ENCODE data around the gene LRRC3.

- TF ChIP-seq CTCF (IDR thresholded peaks at IDR 0.05) (no peak), USF2 (CRISPR knock-in tag; IDR thresholded peaks at IDR 0.05) (no peak), ZNF219 (CRISPR knock-in tag; IDR thresholded peaks at IDR 0.05; ENCODE audit: borderline replicate concordance) (no peak), ZNF423 (CRISPR knock-in tag; IDR thresholded peaks at IDR 0.05) (no peak), ATF3 (CRISPR knock-in tag; conservative IDR thresholded peaks at IDR 0.05) (no peak)
These were observed 1.3 kb upstream of the LRRC3 start for GRCh38 chr21:44454058-44454457.
